MCF 10A (cell line): ENCODE results near the gene PNPLA5. TPM values are rescaled to one million over a fixed set of nuclear protein-coding genes. Genes with fewer than 3 reads are reported as not detected.

Experiments
- BruUV-seq: library from RNA; stranded (reverse); fragments of 400-500 nt; replicated peaks from 2 replicates; lab custom pipeline; 2021; lab: Mats Ljungman, UMichigan
- CTCF ChIA-PET: fragments of 300-600 bp; sonication (Branson Sonifier 250); formaldehyde crosslinking; extraction: SDS; loops from one replicate; lab custom pipeline; 2021; ENCODE audit warnings: antibody characterized with exemption, inconsistent platforms; lab: Yijun Ruan, JAX
- POLR2A ChIA-PET: fragments of 300-600, 350-650 bp; sonication (Branson Sonifier 250); formaldehyde crosslinking; extraction: SDS; loops from one replicate; lab custom pipeline; 2020; ENCODE audit warnings: antibody characterized with exemption, inconsistent platforms; lab: Yijun Ruan, JAX
- DNase-seq: peaks from one replicate; pipeline ENCODE4 v3.0.0-alpha.2; 2018; ENCODE audit not compliant: unreplicated experiment
- H3K27ac Mint-ChIP-seq: one replicate; pipeline ENCODE4 v1.8.0; 2022; ENCODE audit warnings: mild to moderate bottlenecking, low read depth, mixed read lengths; ENCODE audit not compliant: unreplicated experiment
- H3K27me3 Mint-ChIP-seq: one replicate; pipeline ENCODE4 v1.8.0; 2022; ENCODE audit warnings: mixed read lengths; ENCODE audit not compliant: insufficient read depth, unreplicated experiment
- H3K36me3 Mint-ChIP-seq: one replicate; pipeline ENCODE4 v1.8.0; 2022; ENCODE audit warnings: mild to moderate bottlenecking, moderate library complexity, mixed read lengths; ENCODE audit not compliant: insufficient read depth, unreplicated experiment
- H3K4me1 Mint-ChIP-seq: one replicate; pipeline ENCODE4 v1.8.0; 2022; ENCODE audit warnings: mixed read lengths; ENCODE audit not compliant: insufficient read depth, unreplicated experiment
- H3K4me3 Mint-ChIP-seq: one replicate; pipeline ENCODE4 v1.8.0; 2022; ENCODE audit warnings: mild to moderate bottlenecking, moderate library complexity, mixed read lengths; ENCODE audit not compliant: unreplicated experiment
- H3K9me3 Mint-ChIP-seq: one replicate; pipeline ENCODE4 v1.8.0; 2022; ENCODE audit warnings: mixed read lengths; ENCODE audit not compliant: unreplicated experiment
- CTCF ChIP-seq: fragments of 200-600 bp; IDR thresholded peaks from one replicate; pipeline ENCODE4 v1.8.0; 2022; ENCODE audit warnings: antibody characterized with exemption, mild to moderate bottlenecking; ENCODE audit not compliant: unreplicated experiment
- intact Hi-C: fragments of 100-400 bp; cut with micrococcal nuclease; formaldehyde crosslinking; loops from 2 replicates; pipeline ENCODE4 v1.14.1; 2022
- total RNA-seq: library from RNA; stranded (reverse); gene quantifications from 2 replicates; pipeline ENCODE4 v1.2.3, GENCODE V29; 2022

PNPLA5 gene
- total RNA-seq, 1 experiment from 2014 or later, result not detected

- Mint-ChIP-seq H3K9me3 (no peaks in the 10 kb centered on the region), H3K36me3 (no peaks in the 10 kb centered on the region), H3K4me3 (no peak overlapping the region), H3K27ac (no peak overlapping the region), H3K4me1 (no peaks in the 10 kb centered on the region), H3K27me3 (peaks cover 35% of the 10 kb centered on the region)
- no peak for DNase-seq
- BruUV-seq, result no TSS peak
- intact Hi-C loops, result loop anchor here (5.0 kb wide), 1 partner anchor 746 kb away; no protein-coding TSS in a partner anchor
- TF ChIP-seq CTCF, result no peak
- ChIA-PET POLR2A (no interaction called here), CTCF (interaction anchor here (1.0 to 3.8 kb wide), 4 partner anchors 14 to 64 kb away, joined by 3 to 38 read pairs (median 12); no protein-coding TSS in a partner anchor)
Measured at GRCh38 chr22:43881091-43882061, 10.4 kb downstream of the PNPLA5 start.

GRCh38 chr22:43880541-43880991 is 11.2 kb downstream of the PNPLA5 start:
- ChIA-PET CTCF (interaction anchor here (0.6 to 1.0 kb wide), 2 partner anchors 13 to 492 kb away, joined by 3 read pairs; no protein-coding TSS in a partner anchor), POLR2A (no interaction called here)
- Mint-ChIP-seq H3K27me3 (peaks cover 43% of the 10 kb centered on the region), H3K4me3 (no peak overlapping the region), H3K27ac (no peak overlapping the region), H3K9me3 (no peaks in the 10 kb centered on the region), H3K4me1 (no peaks in the 10 kb centered on the region), H3K36me3 (no peaks in the 10 kb centered on the region)
- no TSS peak for BruUV-seq
- DNase-seq, result no peak
- intact Hi-C loops, result loop anchor here (5.0 kb wide), 1 partner anchor 747 kb away; no protein-coding TSS in a partner anchor
- TF ChIP-seq CTCF, result no peak

GRCh38 chr22:43879901-43880540 is 11.8 kb downstream of the PNPLA5 start:
- Mint-ChIP-seq H3K4me1 (no peaks in the 10 kb centered on the region), H3K4me3 (no peak overlapping the region), H3K27ac (no peak overlapping the region), H3K9me3 (no peaks in the 10 kb centered on the region), H3K36me3 (no peaks in the 10 kb centered on the region), H3K27me3 (peaks cover 48% of the 10 kb centered on the region)
- no peak for TF ChIP-seq CTCF
- intact Hi-C loops, result loop anchor here (5.0 kb wide), 1 partner anchor 747 kb away; no protein-coding TSS in a partner anchor
- no TSS peak for BruUV-seq
- ChIA-PET POLR2A (no interaction called here), CTCF (interaction anchor here (0.6 to 1.0 kb wide), 3 partner anchors 12 to 491 kb away, joined by 3 to 4 read pairs (median 3); no protein-coding TSS in a partner anchor)
- DNase-seq, result no peak
